Measurements from ENCODE around the gene SPAG8.

SPAG8 gene

DNA sequence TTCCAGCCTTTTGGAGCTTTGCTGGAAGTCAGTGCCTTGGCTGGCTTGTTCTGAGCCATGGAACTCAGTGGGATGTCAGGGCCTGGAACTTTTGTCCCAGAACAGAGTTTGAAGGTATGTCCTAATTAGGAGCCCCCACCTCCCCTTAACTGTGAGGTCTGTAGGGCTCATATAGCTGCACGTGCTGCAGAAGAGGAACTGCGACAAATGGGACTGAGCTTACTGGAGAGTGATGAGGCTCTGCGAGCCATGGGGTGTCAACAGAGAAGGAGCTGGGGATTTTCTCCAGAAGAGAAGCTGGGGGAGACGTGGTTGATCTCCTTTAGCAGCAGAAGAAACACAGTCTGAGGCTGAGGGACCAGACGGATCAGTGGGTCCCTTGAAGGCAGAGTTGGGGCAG lies 27.9 kb upstream of the SPAG8 start:
- DNase-seq = no peak

DNA sequence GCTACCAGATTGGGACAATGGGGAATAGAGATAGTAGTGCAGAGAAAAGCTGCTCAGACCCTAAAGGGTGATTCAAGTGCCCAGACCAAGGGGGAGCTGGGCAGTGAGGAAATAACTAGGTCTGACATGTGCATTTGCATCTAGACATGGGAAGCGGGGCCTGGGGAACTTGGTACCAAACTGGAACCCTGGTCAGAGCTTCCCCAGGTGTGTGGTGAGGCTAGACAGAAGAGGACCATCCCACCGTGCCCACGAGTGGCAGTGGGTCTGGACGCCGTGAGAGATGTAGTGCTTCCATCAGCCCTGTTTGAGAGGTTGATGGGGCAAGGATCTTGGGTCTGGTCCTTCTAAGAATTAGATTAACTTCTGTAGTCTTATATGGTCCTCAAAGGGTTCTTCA lies 24.5 kb upstream of the SPAG8 start:
- DNase-seq = no peak

DNA sequence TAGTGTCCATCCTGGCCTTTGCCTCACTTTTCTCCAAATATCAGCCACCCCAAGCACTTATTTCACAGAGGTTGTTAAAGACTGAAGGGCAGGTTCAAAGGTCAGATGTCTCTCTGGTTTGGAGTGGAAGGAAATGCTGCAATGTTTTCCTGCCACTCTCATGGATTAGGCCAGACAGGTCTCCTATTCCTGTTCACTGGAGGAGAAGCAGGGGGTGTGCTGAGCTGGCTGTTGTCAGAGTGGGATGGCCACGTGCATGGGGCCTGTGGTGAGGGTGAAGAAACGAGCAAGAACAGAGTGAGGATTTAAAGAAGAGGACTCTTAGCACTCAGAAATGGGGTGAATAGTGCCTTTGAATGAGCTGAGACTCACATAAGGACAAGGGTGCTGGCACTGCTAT lies 23.7 kb upstream of the SPAG8 start:
- DNase-seq = no peak

DNA sequence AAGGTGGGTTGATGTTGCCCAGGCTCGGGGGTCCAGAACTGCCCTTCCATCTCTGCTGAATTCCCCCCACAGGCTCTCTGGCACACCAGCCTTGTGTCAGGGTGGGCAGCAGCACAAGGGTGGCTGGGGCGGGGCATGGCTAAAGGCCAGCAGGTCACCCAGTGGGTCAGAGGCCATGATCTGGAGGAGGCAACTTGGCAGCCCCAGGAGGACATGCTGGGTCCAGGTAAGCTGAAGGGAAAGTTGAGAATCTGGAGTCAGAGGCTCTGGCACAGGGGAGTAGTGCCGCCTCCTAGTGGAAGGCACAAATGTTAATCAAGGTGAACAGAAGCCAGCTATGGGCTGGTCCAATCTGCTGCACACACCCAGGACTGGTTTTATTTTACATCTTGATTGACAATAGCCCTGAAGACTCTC lies 23.2 kb upstream of the SPAG8 start:
- peak; percentile 60 for DNase-seq

DNA sequence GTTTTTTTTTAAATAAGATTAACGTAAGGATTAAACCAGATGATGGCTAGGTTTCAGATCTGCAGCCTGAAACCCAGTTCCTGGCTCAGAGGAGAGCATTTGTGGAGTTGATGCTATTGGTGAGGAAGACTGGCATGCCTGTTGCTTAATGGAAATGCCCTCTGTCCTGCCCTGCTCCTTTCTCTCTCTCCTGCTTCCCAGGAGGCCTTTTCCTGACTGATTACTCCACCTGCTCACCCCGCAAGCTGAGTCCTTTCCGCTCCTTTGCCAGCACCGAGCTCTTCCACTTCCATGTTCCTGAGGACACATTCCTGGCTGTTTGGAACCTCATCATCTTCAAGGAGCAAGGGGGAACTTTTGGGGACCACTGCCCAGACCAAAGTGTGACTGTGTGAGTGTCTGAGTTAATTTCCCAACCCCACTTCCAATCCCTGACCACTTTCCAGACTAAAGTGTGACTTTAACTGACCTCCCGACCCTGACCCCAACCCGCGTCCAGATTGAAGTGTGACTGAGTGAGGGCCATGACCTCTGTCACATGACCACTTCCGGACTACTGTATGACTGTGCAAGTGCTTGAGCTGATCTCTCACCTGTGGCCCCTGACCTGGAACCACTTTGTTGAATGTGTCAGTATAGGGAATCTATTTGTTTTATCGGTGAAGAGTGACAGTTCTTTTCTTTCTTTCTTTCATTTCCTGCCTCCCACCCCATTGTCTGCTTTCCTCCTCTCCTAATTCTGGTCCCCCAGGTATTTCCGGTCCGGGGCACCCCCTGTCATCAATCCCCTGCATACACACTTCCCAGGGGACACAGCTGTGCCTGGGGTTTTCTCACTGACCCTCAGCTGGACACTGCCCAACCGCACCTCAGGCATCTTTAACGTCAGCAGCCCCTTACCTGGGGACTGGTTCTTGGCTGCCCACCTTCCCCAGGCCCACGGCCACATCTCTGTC lies 22.5 kb upstream of the SPAG8 start:
- no peak for DNase-seq

DNA sequence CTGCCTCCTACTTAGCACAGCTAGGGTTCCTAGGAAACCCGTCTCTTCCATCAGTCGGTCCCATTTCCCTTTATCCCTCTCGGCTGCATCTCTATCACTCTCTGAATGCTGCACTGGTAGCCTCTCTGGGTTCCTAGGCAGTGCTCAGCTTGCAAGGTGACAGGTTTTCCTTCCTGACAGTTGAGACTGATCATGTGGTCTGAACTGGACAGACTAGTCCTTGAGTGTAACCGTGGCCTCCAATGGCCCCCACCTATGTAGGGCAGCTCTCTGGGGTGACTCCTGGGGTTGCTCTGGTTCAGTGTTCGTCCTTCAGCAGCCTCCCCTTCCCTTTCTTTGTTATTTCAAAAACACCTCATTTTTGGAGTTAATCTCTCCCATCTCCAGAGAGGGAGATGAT lies 20.8 kb upstream of the SPAG8 start:
- DNase-seq = no peak

DNA sequence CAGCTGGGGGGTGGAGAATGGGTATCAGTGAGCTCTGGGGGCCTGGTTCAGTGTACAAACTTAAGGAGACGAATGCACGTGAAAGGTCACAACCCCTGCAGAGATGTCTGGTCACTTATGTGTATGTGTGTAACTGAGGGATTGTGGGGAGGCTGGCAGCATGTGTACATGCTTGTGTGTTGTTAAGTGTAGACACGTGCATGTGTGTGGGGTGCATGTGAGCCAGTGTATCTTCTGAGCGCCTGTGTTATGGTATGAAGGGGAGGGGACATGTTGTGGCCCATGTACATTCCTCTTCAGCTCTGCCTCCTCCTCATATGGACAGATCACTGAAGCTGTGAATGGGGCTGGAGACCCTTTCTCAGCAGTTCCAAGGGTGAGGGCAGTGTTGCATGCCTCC lies 19.0 kb upstream of the SPAG8 start:
- no peak for DNase-seq

DNA sequence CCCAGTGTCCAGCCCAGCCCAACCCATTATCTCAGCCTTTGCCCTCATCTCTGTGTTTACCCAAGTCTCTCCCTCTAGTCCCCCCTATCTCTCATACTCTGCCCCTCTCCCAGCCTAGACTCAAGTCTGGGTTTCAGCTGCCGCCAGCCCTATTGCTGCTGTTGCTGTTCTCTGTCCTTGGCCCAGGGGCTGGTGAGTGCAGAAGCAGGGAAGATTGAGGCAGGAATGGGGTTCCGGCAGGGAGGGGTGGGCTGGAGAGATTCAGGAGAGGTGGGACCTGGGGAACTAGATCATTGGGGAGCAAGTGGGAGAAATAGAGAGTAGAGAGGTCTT lies 17.7 kb upstream of the SPAG8 start:
- no peak for DNase-seq

DNA sequence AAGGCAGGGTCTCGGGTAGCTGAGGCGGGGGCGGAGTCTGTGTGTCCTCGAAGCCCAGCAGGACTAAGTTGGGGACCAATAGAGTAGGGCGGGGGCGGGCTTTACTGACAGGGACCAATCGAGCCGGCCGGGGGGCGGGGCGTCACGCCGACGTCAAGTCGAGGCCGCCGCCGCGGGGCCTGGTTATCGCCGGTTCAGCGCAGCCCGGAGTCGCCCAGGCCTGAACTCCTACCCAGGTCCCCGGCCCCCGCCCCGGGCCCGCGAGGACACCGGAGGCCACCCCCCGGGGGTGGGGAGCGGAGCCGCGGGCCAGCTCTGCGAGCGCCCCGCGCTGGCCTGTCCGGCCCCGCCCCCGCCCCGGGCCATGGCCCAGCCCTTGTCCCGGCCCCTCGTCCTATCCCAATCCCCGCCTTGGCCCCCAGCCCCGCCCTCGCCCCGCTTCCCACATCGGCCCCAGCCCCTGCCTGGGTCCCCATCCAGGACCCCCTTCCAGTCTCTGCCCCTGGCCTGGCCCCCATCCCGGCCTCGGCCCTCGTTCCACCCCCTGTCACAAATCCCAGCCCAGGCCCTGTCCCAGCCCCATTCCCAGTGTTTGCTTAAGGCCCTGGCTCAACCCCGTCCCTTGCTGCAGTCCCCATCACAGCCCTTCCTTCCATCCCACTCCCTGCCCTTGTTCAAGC lies 17.2 kb upstream of the SPAG8 start, which contains the start of gene TMEM8B:
Gene TMEM8B, plus strand, starts transcription at position 145 of the 680 bp plus-strand sequence. Its CDS starts 220 bp downstream, at position 365.
- DNase-seq = peak; percentile 98

DNA sequence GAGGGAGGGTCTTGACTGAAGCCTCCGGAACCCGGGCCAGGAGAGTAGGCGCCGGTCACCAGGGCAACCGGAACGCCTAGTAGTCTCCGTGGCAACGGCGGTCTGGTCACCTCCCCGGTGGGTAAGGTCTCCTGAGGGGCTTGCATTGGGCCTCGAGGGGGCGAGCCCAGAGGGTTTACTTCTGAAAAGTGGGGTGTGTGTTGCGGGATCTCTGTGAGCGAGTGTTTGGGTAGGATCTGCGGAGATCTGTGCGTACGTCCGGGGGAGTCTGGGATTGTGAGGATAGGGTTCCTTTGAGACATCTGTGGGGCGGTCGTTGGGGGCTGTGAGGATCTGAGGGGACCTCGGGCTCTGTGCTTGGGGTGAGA lies 16.6 kb upstream of the SPAG8 start, which contains the start of gene FAM221B:
Gene FAM221B, minus strand, starts transcription at position 17 of the 368 bp plus-strand sequence. CDS start 2,571 bp downstream, outside the sequence.
- DNase-seq = peak; percentile 22

DNA sequence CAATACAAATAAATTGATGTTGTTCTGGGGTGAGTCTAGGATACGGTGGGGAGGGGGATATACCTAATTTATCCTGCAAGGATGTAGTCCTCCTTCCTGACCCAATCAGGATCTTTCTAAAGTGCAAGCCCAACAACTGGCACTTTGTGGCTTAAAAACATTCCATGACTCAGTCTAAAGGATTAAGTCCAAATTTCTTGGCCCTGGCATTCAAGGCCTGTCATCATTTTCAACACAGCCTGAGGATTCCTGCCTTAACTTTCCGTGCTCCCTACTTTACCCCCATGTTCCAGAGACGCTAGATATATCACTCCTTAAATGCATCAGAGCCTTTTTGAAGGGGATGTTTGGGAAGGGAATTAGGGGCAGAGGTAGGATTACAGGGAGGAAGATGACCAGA lies 15.4 kb upstream of the SPAG8 start:
- DNase-seq = no peak

DNA sequence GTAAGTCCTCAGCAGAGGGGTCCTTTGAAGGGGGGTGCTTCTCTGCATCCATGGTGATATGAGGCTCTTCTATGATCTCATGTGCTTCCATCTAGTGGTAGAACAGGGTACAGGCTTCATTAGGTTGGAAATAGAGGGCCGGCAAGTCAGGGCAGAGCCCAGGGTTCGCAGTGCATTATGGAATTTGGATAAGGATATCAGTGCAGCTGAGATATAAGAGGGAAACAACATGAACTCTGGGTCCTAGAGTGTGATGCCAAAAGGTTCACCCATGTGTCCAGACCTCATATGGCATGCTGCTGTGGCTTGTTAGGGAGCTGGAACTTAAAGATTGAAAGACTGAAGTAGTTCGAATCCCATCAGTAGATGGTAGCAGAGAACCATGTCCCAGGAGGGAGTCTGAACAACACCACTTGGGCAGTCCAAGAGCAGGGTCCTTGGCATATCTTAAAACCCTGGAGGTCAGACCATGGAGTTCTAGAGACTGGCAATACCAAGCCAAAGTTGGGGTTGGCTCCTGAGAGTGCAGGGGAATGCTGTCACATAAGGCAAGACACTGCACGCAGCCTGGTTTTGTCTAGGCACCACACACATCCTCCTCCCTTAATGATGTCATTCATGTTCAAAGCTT lies 14.1 kb upstream of the SPAG8 start:
- DNase-seq = peak; percentile 89

DNA sequence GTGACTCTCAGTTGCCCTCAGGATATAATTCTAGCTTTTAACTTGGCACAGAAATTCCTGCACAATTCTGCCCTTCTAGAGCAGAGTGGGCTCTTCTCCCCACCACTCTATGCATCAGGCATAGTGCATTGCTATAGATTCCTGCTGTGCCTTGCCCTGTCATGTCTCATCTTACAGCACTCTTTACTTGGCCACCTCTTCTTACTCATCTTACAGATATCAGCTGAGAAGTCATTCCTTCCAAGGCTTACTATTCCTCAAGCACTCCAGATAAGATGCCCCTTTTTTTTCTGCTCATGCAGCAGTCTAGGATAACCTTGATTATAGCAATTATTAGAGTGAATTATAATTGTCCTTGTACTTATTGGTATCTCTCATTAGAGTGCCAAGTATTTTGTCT lies 10.9 kb upstream of the SPAG8 start:
- DNase-seq = no peak

DNA sequence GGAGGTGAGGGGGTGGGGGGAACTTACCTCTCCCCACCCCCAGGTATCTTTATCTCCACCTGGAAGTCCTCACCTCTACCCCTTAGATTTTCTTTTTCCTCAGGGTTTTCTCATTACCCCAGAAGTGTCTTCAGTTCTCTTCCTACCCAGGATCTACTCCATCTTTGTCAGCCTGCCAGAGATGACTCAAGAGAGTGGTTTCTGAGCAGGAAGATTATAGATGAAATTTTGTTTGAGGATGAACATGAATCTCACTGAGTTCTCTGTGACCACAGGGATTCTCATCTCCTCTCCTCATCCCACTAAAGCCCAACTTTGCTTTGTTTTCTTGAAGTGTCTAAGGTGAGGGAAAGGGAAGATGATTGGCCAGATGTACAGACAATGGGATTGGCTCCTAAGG lies 8.0 kb upstream of the SPAG8 start:
- DNase-seq = peak; percentile 22

DNA sequence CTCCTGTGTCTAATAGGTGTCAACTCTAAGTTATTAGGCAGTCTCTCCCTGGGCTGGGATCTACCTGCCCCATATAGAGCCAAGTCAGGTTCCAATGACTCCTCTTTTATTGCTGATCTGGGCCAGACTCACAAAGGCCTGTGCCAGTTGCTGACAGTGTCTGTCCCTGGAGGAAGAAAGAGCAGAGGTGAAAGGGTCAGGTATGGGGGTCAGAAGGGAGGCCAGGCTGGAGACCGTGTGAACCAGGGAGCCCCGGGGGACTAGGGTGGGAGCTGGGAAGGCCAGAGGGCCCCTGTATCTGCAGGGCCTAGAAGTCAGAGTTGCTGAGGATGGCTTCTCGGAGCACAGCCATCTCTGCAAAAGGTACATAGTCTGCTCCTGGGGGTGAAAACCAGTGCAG lies 6.3 kb upstream of the SPAG8 start:
- no peak for DNase-seq

DNA sequence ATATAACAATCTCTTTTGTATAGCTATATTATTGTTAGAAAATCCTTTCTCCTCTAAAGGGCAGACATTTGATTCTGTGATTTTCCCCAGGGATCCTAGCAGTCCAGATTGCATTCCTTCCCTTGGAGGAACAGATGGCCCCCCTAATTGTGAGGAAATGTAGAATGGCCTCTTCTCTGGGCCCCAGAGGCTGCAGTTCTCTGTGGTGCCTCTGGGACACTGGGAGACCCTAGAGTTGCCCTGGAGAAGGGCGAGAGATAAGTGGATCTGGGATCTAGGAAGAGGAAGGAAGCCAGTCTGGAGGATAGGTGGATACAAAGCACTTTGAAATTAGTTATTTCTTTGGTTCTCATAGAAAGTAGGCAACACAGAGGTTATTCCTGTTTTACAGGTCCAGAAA lies 4.6 kb upstream of the SPAG8 start:
- DNase-seq = no peak

DNA sequence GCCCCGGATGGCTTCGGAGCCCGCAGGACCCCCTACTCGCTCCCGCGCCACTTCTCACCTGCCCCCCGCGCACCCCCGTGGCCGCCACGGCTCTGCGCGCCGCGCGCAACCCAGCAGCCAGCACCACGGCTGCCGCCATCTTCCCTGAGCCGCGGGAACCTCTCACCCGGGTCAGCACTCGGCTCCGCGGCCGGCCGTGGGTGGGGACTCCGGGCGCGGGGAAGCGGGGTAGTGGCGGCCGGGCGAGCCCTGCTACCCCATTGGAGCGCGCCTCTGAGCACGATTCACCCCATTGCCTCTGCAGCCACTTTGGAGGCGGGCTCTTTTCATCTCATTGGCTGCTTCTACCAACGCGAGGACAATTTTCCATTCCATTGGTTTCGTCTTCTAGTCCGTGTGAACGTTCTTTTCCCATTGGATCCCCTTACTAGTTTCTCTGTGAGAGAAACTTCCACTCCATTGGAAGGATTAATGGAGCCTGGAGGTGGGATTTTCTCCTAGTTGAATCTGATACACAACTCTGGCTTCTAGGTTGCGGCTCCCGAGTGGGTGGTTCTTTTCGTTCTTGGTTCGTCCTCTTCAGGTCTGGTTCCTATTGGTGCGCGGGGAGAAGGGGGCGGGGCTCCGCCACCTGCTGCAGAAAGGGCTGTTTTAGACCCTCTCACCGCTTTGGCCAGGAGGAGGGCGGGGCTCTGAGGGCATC lies 2.9 kb upstream of the SPAG8 start, which contains the start of gene HINT2:
Gene HINT2, minus strand, starts transcription at position 202 of the 703 bp plus-strand sequence. Its CDS starts 63 bp downstream, at position 139.
- peak; percentile 100 for DNase-seq

DNA sequence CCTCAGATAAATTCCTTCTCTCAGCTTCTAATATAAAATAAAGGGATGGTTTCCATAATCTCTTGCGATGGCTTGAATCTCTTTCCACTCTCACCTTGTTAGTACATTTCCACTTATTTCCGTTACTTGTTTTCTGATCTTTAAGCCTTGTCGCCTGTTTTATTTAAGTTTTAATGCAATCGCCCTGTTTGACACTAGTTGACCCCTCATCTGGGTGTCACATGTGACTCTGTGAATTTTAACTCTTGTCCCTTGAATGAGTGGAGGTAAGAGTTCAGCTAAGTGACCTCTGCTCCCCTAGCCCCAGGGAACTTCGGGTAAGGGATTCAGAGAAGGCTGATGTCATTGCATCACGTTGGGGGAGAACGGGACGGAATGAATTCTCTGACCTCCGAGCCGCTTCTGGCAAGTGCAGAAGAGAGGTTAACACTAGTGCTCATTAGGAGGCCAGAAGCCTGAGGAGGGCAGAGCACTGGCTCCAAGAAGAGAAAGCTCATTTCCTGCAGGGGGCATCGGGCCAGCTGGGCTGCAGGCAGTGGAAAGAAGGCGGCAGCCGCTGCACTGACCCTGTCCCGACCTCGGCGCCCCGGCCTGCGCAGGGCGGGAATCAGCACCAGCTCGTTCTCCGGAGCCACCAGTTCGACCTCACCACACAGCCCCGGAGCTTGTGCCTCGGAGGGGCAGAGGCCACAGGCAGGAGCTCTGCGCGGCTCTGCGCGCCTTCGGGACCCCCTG lies 2.2 kb upstream of the SPAG8 start:
- DNase-seq = peak; percentile 80

DNA sequence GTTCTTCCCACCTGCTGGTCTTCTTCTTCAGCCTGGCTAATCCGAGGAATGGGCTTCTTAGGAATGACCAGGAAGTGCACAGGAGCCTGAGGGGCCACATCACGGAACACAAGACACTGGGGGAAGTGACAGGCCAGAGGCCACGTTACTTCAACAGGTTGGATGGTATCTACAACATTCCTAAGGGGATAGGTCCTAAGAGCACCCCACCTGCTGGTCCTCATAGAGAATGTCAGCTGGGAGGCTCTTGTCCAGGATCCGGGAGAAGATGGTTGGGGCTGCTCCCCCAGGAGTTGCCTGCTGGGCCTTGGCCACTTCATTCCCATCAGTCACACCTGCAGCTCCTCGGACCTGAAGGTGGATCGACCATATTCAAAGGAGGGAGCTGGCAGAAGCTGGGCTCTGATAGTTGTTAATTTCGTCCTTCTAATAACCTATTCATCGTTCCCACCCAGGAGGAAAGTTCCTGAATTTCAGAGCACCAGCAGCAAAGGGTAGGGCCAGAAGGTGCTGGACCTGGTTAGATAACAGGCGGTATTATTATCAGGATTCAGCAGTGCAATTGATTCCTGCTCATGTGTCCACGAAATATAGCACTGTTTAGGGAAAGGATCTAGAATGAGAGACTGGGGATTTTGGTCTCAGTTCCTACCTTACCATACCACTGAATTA lies 1.5 kb upstream of the SPAG8 start:
- peak; percentile 62 for DNase-seq

DNA sequence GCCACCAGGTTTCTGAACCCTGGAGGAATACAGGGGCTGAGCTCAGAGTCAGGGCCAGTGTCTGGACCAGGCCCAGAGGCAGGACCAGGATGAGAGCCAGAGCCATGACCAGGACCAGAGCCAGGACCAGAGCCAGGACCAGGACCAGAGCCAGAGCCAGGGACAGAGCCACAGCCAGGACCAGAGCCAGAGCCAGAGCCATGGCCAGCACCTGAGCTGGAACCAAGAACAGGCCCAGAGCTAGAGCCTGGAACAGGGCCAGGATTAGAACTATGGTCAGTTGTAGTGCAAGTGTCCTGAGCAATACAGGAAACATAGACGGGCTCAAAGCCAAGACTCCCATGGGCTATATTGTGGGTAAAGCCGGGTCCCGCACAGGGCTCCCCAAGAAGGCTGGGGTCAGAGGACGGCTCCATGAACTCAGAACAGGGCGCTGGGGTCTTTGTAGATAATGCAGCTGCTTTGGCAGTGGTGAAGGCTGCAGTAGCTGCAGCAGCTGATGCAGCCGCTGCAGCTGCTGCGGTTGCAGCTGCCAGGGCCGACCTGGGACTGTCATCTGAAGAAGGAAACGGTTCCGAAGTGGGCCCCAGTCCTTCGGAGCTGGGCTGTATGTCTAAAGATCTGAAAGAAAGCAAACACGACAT lies 559 bp downstream of the SPAG8 start:
- no peak for DNase-seq

DNA sequence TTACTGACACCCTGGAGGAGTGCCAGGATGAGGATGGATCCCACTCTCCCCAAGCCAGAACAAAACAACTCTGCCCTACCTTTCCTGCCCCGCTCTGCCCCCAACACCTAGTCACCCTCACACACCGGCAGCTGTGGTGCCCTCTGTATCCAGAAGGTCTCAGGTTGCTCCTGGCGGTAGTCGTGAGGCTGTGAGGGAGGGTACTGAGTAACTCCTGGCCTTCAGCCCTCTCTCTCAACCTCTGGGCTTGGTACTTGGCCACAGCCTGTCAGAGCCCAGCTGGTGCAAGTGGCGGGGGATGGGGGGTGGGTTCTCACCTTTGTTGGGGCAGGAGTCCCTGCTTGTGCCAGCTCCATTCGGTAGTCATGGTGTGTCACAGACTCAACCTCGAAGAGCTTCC lies 1.9 kb downstream of the SPAG8 start:
- DNase-seq = no peak

All from hematopoietic multipotent progenitor cell treated with erythropoietin and hydrocortisone succinate and interleukin-3 and kit ligand, for 6 days (in vitro differentiated cells).